ENCODE data around the gene GALP. TPM values are rescaled to one million over a fixed set of nuclear protein-coding genes. Genes with fewer than 3 reads are reported as not detected.
"Not testable (repeated sequence)": the region's sequence is repeated elsewhere in the genome, so short reads cannot be mapped to it uniquely, and the experiment has no call there.

GALP gene
- not detected in 2 replicates for total RNA-seq (2021)
- long read RNA-seq, result 0 reads

DNA sequence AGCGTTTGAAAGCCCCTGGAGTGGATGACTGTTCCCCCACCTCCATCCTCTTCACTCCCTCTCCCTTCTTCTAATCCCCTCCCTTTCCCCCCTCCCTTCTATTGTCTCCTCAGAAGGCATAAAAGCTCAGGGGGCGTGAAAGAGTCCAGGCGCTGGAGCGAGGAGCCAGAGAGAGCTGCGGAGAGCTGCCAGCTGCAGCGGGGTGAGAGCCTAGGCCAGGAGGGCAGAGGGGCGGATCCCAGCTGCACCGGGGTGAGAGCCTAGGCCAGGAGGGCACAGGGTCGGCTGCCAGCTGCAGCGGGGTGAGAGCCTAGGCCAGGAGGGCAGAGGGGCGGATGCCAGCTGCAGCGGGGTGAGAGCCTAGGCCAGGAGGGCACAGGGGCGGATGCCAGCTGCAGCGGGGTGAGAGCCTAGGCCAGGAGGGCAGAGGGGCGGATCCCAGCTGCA lies at the start of gene GALP:
GALP (plus strand) TSS at position 148 of the 447 bp plus-strand sequence. CDS start 1,101 bp downstream, outside the sequence.
- no CpG with 5 or more reads among the region's 15 CpGs for WGBS (ENCODE audit: extremely low coverage, insufficient read length, low lambda C conversion rate)
- not testable (repeated sequence) for H4K8ac ChIP-seq (replicated peaks; ENCODE audit: insufficient read length, low read depth, low read length); H3K23ac ChIP-seq (ENCODE audit: insufficient read length, low read depth, low read length); H3K4ac ChIP-seq (ENCODE audit: low read depth, low read length); H4K91ac ChIP-seq (ENCODE audit: insufficient read length, low read depth, low read length); H3K9ac ChIP-seq (ENCODE audit: extremely low read depth, insufficient read length, low read length); H3K79me2 ChIP-seq (ENCODE audit: insufficient read depth, low read length); H3K36me3 Mint-ChIP-seq (ENCODE audit: insufficient read depth in 1 of 3, low read depth in 3 of 3); H3K27ac ChIP-seq (ENCODE audit: insufficient read length, low read depth, low read length); H3K27me3 ChIP-seq (ENCODE audit: insufficient read depth, low read length); H3K27ac Mint-ChIP-seq; H3K18ac ChIP-seq (ENCODE audit: insufficient read length, low read depth, low read length); H2AK5ac ChIP-seq (ENCODE audit: insufficient read length, low read length); H3K23me2 ChIP-seq (ENCODE audit: insufficient read length, low read depth, low read length, poor library complexity, severe bottlenecking); H3K4me2 ChIP-seq (ENCODE audit: insufficient read depth, insufficient read length, low read length); H3K4me1 ChIP-seq (ENCODE audit: insufficient read depth, low read length); H4K5ac ChIP-seq (ENCODE audit: insufficient read length, low read depth, low read length); H2BK20ac ChIP-seq (ENCODE audit: low read depth, low read length, poor library complexity, severe bottlenecking); H2AFZ ChIP-seq (ENCODE audit: low read length); H2BK120ac ChIP-seq (ENCODE audit: low read depth, low read length, poor library complexity, severe bottlenecking); H3K79me1 ChIP-seq (ENCODE audit: insufficient read depth, low read depth, low read length, poor library complexity, severe bottlenecking); H3K9me3 ChIP-seq (ENCODE audit: control insufficient read depth, low read depth, low read length); H3T11ph ChIP-seq (ENCODE audit: low read length); H2BK5ac ChIP-seq (ENCODE audit: insufficient read length, low read length); H3K14ac ChIP-seq (ENCODE audit: insufficient read depth, low read length); H3K27me3 Mint-ChIP-seq (ENCODE audit: low read depth); DNase-seq; H3K9me3 Mint-ChIP-seq; H4K20me1 ChIP-seq (ENCODE audit: control insufficient read depth, insufficient read depth, insufficient read length); H2BK12ac ChIP-seq (ENCODE audit: insufficient read length, low read depth, low read length); H3K56ac ChIP-seq (ENCODE audit: insufficient read length, low read depth, low read length)
- H3K4me3 Mint-ChIP-seq, result peak within 1 kb of the TSS in 1 of 2 experiments; percentile 54; a peak in 1 of 5 replicates
- peaks cover 4 to 13% of the 10 kb centered on the region in 2 experiments; a peak in 3 of 4 replicates for H3K4me1 Mint-ChIP-seq
- H2BK15ac ChIP-seq (ENCODE audit: low read depth, low read length), result 0 out of 2 replicates have a peak within 1 kb of the TSS, but pooled peaks have one; percentile 96

Measured in H9 (cell line).